Ascending aorta (tissue), 2 donors: Measurements from ENCODE around the gene PDE9A. TPM values are rescaled to one million over a fixed set of nuclear protein-coding genes. Genes with fewer than 3 reads are reported as not detected.

Experiments
- DNase-seq, 2 donors: peaks; one replicate each; pipeline ENCODE4 v3.0.0-alpha.2; 2019; ENCODE audit warnings: low spot score in 2 of 2
- H3K27ac ChIP-seq, 2 donors: fragments of 200-600 bp; sonication (generic); one replicate each; pipeline ENCODE4 v1.5.1; 2016 to 2017; ENCODE audit warnings: mild to moderate bottlenecking in 1 of 2
- H3K27me3 ChIP-seq: fragments of 200-600 bp; sonication (generic); one replicate; pipeline ENCODE4 v1.5.1; 2017
- H3K36me3 ChIP-seq, 2 donors: fragments of 200-600 bp; sonication (generic); one replicate each; pipeline ENCODE4 v1.5.1; 2016
- H3K4me1 ChIP-seq, 2 donors: fragments of 200-600 bp; sonication (generic); one replicate each; pipeline ENCODE4 v1.5.1; 2016 to 2017; ENCODE audit warnings: mild to moderate bottlenecking in 1 of 2
- H3K4me3 ChIP-seq, 2 donors: fragments of 200-600 bp; sonication (generic); one replicate each; pipeline ENCODE4 v1.5.1; 2016 to 2017; ENCODE audit warnings: mild to moderate bottlenecking in 1 of 2
- H3K9me3 ChIP-seq, 2 donors: fragments of 200-600 bp; sonication (generic); one replicate each; pipeline ENCODE4 v1.5.1; 2016
- intact Hi-C: fragments of 100-400 bp; cut with DNase I; formaldehyde crosslinking; loops from one replicate; pipeline ENCODE4 v1.15.1; 2023
- total RNA-seq: library from RNA; depleted of rRNA; stranded (reverse); fragments of >200 nt; gene quantifications from one replicate; pipeline ENCODE4 v1.1.0, GENCODE V29; 2016
- TF ChIP-seq, protein P1 (sequence below), 3 experiments: fragments of 200-600 bp in 2 of 3; fragments of 450-650 bp in 1 of 3; sonication (generic) in 2 of 3; IDR thresholded peaks; one replicate each; pipeline ENCODE4 v1.5.1; 2016 to 2019; ENCODE audit warnings: antibody characterized with exemption in 3 of 3, mild to moderate bottlenecking in 1 of 3, moderate library complexity in 1 of 3

Gene PDE9A
- total RNA-seq, 1 donor from 2014 or later, result 2.2 TPM

DNA sequence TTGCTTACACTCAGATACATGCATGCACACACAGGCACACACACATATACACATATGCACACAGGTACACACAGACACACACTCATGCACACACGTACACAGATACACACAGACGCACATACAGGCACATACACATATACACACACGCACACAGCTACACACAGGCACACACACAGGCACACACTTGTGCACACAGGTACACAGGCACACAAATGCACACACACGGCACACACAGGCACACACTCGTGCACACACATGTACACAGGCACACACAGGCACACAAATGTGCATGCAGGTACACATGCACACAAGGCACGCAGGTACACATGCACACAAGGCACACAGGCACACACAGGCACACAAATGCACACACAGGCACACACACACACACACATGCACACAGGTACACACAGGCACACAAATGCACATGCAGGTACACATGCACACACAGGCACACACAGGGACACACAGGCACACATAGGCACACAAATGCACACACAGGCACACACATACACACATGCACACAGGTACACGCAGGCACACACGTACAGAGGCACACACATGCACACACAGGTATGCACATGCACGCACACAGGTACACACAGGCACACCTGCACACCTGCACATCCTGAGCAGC is 115.9 kb downstream of the PDE9A start:
- Histone ChIP-seq H3K4me3 (no peak overlapping the region), H3K4me1 (no peaks in the 10 kb centered on the region), H3K9me3 (no peaks in the 10 kb centered on the region), H3K27ac (no peak overlapping the region), H3K36me3 (no peaks in the 10 kb centered on the region), H3K27me3 (no peaks in the 10 kb centered on the region)
- intact Hi-C loops, result no loop called here
- DNase-seq, result no peak
- TF ChIP-seq, protein P1, sequence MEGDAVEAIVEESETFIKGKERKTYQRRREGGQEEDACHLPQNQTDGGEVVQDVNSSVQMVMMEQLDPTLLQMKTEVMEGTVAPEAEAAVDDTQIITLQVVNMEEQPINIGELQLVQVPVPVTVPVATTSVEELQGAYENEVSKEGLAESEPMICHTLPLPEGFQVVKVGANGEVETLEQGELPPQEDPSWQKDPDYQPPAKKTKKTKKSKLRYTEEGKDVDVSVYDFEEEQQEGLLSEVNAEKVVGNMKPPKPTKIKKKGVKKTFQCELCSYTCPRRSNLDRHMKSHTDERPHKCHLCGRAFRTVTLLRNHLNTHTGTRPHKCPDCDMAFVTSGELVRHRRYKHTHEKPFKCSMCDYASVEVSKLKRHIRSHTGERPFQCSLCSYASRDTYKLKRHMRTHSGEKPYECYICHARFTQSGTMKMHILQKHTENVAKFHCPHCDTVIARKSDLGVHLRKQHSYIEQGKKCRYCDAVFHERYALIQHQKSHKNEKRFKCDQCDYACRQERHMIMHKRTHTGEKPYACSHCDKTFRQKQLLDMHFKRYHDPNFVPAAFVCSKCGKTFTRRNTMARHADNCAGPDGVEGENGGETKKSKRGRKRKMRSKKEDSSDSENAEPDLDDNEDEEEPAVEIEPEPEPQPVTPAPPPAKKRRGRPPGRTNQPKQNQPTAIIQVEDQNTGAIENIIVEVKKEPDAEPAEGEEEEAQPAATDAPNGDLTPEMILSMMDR (IDR thresholded peaks at IDR 0.05), result no peak

DNA sequence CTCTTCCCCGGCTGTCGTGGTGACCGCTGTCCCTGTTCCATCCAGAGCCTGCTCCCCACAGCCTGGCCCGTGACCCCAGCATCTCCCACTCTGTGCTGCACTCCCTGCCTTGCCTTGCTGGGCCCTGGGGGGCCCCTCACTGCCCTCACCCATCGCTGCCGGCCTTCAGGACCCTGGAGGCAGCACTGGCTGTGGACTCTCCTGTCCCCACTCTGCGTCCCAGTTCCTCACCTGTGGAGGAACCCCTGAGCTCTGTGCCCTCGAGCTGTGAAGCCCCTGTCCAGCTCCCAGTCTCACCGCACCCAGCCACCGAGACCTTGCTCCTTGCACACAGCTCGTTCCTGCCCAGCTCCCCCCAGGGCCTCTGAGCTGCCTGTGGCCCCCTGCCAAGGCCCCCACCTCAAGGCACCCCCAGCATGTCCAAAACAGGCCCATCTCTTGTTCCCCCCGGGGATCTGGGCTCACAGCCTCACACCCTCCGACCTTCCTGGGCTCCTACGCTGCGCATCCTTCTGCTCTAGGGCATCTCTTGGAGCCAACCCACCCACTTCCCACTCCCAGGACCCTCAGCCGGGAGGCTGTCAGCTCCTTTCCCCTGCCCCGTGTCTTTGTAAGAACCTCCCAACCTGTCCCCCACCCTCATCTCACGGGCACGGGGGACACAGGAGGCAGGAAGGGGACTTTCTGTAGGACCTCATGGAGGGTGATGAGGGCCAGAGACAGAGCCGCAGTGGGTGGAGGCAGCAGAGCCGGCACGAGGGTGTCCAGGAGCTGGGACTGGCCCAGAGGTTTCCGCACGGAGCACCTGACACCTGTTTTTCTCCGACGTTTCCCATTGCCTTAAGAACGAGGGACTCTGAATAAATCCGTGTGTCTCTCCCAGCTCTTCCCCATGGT is 116.6 kb downstream of the PDE9A start:
- no peak for DNase-seq
- H3K9me3 ChIP-seq, result no peaks in the 10 kb centered on the region
- H3K27ac ChIP-seq, result no peak overlapping the region
- H3K4me3 ChIP-seq, result no peak overlapping the region
- intact Hi-C loops, result no loop called here
- H3K27me3 ChIP-seq, result no peaks in the 10 kb centered on the region
- no peaks in the 10 kb centered on the region for H3K4me1 ChIP-seq
- H3K36me3 ChIP-seq, result no peaks in the 10 kb centered on the region
- TF ChIP-seq, protein P1 (IDR thresholded peaks at IDR 0.05), result no peak

DNA sequence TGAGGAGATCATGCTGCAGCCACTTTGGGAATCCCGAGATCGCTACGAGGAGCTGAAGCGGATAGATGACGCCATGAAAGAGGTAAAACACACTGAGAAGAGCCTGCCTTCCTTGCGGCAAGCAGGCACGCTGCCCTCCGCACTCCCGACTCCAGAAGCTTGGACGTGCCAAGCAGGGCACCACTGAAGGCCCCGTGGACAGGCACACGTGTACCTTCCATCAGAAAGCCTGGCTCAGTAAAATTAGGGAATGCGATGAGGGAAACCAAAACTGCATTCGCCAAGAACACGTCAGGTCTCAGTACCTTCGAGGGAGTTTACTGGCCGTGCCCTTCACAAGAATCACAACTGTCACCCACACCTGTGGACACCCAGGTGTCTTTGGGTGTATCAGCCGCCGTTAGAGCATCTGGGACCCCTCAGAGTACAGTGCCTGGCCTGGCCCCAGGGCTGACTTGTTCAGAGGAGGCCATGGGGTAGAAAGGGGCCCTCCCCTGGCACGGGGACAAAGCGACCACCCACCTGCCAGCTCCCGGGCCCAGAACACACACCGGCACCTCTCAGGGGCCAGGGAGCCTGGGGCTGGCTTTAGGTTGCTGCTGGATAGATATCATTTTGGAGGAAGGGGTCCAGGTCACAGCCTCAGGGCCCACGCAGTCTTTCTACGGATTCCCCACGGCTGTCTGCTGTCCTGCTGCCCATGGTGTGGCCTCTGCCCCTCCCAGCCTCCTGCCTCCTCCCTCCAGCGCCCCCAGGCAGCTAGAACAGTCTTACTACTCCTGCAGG is 117.5 kb downstream of the PDE9A start:
- intact Hi-C loops, result no loop called here
- TF ChIP-seq, protein P1 (IDR thresholded peaks at IDR 0.05), result no peak
- DNase-seq, result no peak
- Histone ChIP-seq H3K27me3 (no peaks in the 10 kb centered on the region), H3K27ac (no peak overlapping the region), H3K36me3 (no peaks in the 10 kb centered on the region), H3K4me1 (no peaks in the 10 kb centered on the region), H3K9me3 (no peaks in the 10 kb centered on the region), H3K4me3 (no peak overlapping the region)

DNA sequence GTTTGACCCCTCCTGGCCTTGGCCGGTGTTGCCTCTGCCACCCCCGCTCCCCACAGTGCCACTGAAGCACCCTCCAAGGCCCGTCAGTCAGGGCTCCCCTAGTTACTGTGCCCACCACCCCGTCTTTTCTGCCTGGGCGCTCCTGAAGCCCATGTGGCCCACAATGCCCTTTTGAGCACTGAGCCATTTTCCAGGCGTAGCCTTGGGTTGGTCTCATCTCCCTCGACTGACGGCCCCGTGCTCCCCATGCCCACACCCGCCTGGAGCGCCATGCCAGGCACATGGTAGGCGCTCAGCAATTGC is 118.0 kb downstream of the PDE9A start:
- intact Hi-C loops, result no loop called here
- Histone ChIP-seq H3K27me3 (no peaks in the 10 kb centered on the region), H3K4me3 (no peak overlapping the region), H3K4me1 (no peaks in the 10 kb centered on the region), H3K36me3 (no peaks in the 10 kb centered on the region), H3K9me3 (no peaks in the 10 kb centered on the region), H3K27ac (no peak overlapping the region)
- TF ChIP-seq, protein P1 (IDR thresholded peaks at IDR 0.05), result no peak
- no peak for DNase-seq

DNA sequence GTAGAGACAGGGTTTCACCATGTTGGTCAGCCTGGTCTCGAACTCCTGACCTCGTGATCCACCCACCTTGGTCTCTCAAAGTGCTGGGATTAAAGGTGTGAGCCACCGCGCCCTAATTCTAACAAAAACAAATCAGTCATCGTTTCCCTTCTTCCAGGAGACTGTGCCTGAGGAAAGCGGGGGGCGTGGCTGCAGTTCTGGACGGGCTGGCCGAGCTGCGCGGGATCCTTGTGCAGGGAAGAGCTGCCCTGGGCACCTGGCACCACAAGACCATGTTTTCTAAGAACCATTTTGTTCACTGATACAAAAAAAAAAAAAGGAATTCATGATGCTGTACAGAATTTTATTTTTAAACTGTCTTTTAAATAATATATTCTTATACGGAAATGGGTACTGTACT is 121.7 kb downstream of the PDE9A start:
- intact Hi-C loops, result no loop called here
- Histone ChIP-seq H3K9me3 (no peaks in the 10 kb centered on the region), H3K4me1 (no peaks in the 10 kb centered on the region), H3K4me3 (no peak overlapping the region), H3K27ac (no peak overlapping the region), H3K36me3 (no peaks in the 10 kb centered on the region), H3K27me3 (no peaks in the 10 kb centered on the region)
- no peak for DNase-seq
- TF ChIP-seq, protein P1 (IDR thresholded peaks at IDR 0.05), result no peak
